Tibial artery (tissue), 4 donors: ENCODE data around the gene SLC38A2.

Source experiments
- DNase-seq, 2 donors: peaks; one replicate each; pipeline ENCODE4 v3.0.0-alpha.2; 2019
- H3K27ac ChIP-seq, 2 donors: fragments of 200-600 bp; sonication (generic) in 1 of 2; 1 replicate in 1 of 2; 2 replicates in 1 of 2; pipeline ENCODE4 v1.5.1; 2018 to 2019; ENCODE audit warnings: mild to moderate bottlenecking in 1 of 2
- H3K27me3 ChIP-seq, 2 donors: fragments of 200-600 bp; sonication (generic) in 1 of 2; one replicate each; pipeline versions ENCODE4 v1.5.1 to v1.6.0; 2016 to 2019
- H3K36me3 ChIP-seq, 3 donors: fragments of 200-600 bp; sonication (generic) in 2 of 3; one replicate each; pipeline ENCODE4 v1.5.1; 2016 to 2019; ENCODE audit warnings: mild to moderate bottlenecking in 2 of 3
- H3K4me1 ChIP-seq, 4 donors: fragments of 200-600 bp; sonication (generic) in 2 of 4; 1 replicate in 3 of 4; 2 replicates in 1 of 4; pipeline ENCODE4 v1.5.1; 2016 to 2019
- H3K4me3 ChIP-seq, 2 donors: fragments of 200-600 bp; sonication (generic) in 1 of 2; 1 replicate in 1 of 2; 2 replicates in 1 of 2; pipeline ENCODE4 v1.5.1; 2018 to 2019; ENCODE audit warnings: mild to moderate bottlenecking in 2 of 2
- H3K9me3 ChIP-seq, 3 donors: fragments of 200-600 bp; sonication (generic) in 1 of 3; one replicate each; pipeline ENCODE4 v1.5.1; 2016 to 2019
- CTCF ChIP-seq, 2 experiments: fragments of 200-600 bp in 1 of 2; fragments of 450-650 bp in 1 of 2; IDR thresholded peaks; one replicate each; pipeline ENCODE4 v1.5.1; 2017 to 2019; ENCODE audit warnings: antibody characterized with exemption in 2 of 2, mild to moderate bottlenecking in 1 of 2, moderate library complexity in 1 of 2
- intact Hi-C: fragments of 100-400 bp; cut with DNase I; formaldehyde crosslinking; loops from one replicate; pipeline ENCODE4 v1.15.0; 2023; ENCODE audit warnings: low total_unique reads

Gene SLC38A2

GRCh38 chr12:46370380-46370734 is 2.2 kb downstream of the SLC38A2 start:
- peak overlapping the region; percentile 88 to 99 for H3K4me3 ChIP-seq
- H3K4me1 ChIP-seq: peaks cover 4 to 63% (median 44%) of the 10 kb centered on the region in 4 donors
- no peaks in the 10 kb centered on the region for H3K27me3 ChIP-seq
- H3K27ac ChIP-seq: peak overlapping the region; percentile 96
- intact Hi-C loops: loop anchor here (2.0 to 10.0 kb wide), 5 partner anchors 14 to 292 kb away; partner anchors contain the start of gene SLC38A1
- no peaks in the 10 kb centered on the region for H3K9me3 ChIP-seq
- TF ChIP-seq CTCF (IDR thresholded peaks at IDR 0.05): no peak
- H3K36me3 ChIP-seq: peaks cover 58 to 72% (median 58%) of the 10 kb centered on the region in 3 donors
- no peak for DNase-seq

GRCh38 chr12:46369474-46370379 is 2.8 kb downstream of the SLC38A2 start:
- Histone ChIP-seq H3K27ac (peak overlapping the region; percentile 96), H3K27me3 (no peaks in the 10 kb centered on the region), H3K36me3 (peaks cover 64 to 78% (median 65%) of the 10 kb centered on the region in 3 donors), H3K4me3 (peak overlapping the region; percentile 88 to 99), H3K4me1 (peaks cover 4 to 69% (median 48%) of the 10 kb centered on the region in 4 donors), H3K9me3 (no peaks in the 10 kb centered on the region)
- DNase-seq: no peak
- intact Hi-C loops: loop anchor here (2.0 to 10.0 kb wide), 5 partner anchors 15 to 293 kb away; partner anchors contain the start of gene SLC38A1
- no peak for TF ChIP-seq CTCF (IDR thresholded peaks at IDR 0.05)

GRCh38 chr12:46369095-46369473 is 3.5 kb downstream of the SLC38A2 start:
- intact Hi-C loops: no loop called here
- Histone ChIP-seq H3K36me3 (peaks cover 71 to 84% (median 71%) of the 10 kb centered on the region in 3 donors), H3K27ac (peak overlapping the region; percentile 96), H3K9me3 (no peaks in the 10 kb centered on the region), H3K4me3 (peak overlapping the region; percentile 88 to 99), H3K27me3 (no peaks in the 10 kb centered on the region), H3K4me1 (peaks cover 4 to 69% (median 49%) of the 10 kb centered on the region in 4 donors)
- no peak for DNase-seq
- TF ChIP-seq CTCF (IDR thresholded peaks at IDR 0.05): no peak

GRCh38 chr12:46368684-46369083 is 3.9 kb downstream of the SLC38A2 start:
- H3K36me3 ChIP-seq: peaks cover 75 to 88% (median 75%) of the 10 kb centered on the region in 3 donors
- H3K4me1 ChIP-seq: peaks cover 4 to 69% (median 47%) of the 10 kb centered on the region in 4 donors
- intact Hi-C loops: no loop called here
- peak overlapping the region; percentile 96 for H3K27ac ChIP-seq
- H3K27me3 ChIP-seq: no peaks in the 10 kb centered on the region
- peak overlapping the region; percentile 88 to 99 for H3K4me3 ChIP-seq
- no peaks in the 10 kb centered on the region for H3K9me3 ChIP-seq
- no peak for DNase-seq
- no peak for TF ChIP-seq CTCF (IDR thresholded peaks at IDR 0.05)

GRCh38 chr12:46368138-46368537 is 4.4 kb downstream of the SLC38A2 start:
- no peak for DNase-seq
- Histone ChIP-seq H3K36me3 (peaks cover 80 to 94% (median 81%) of the 10 kb centered on the region in 3 donors), H3K4me1 (peaks cover 4 to 72% (median 49%) of the 10 kb centered on the region in 4 donors), H3K4me3 (peak overlapping the region; percentile 88 to 99), H3K27me3 (no peaks in the 10 kb centered on the region), H3K27ac (peak overlapping the region; percentile 96), H3K9me3 (no peaks in the 10 kb centered on the region)
- intact Hi-C loops: no loop called here
- TF ChIP-seq CTCF (IDR thresholded peaks at IDR 0.05): no peak
